Activated CD4-positive, alpha-beta T cell treated with anti-CD3 and anti-CD28 coated beads, Interleukin-2, amount 10 ng/mL, durations not matched to agents 7 days and 5 days (primary cell): ENCODE measurements around the gene GAST. TPM values are rescaled to one million over a fixed set of nuclear protein-coding genes. Genes with fewer than 3 reads are reported as not detected.
A peak's percentile ranks its signal among the peaks of the same experiment; 100 is the strongest.
"Not testable (repeated sequence)": the region's sequence is repeated elsewhere in the genome, so short reads cannot be mapped to it uniquely, and the experiment has no call there.

ENCODE experiments used
- CTCF ChIA-PET: fragments of 350-600 bp; sonication (Branson Sonifier 250); formaldehyde crosslinking; loops from one replicate; lab custom pipeline; 2021; ENCODE audit warnings: antibody characterized with exemption; lab: Charles Lee
- POLR2A ChIA-PET: fragments of 350-600 bp; sonication (Branson Sonifier 250); formaldehyde crosslinking; loops from one replicate; lab custom pipeline; 2021; ENCODE audit warnings: antibody characterized with exemption; lab: Charles Lee
- DNase-seq: peaks from one replicate; pipeline ENCODE4 v3.0.0-alpha.2; 2020
- H3K27ac Mint-ChIP-seq: one replicate; pipeline ENCODE4 v1.8.0; 2021; ENCODE audit warnings: mild to moderate bottlenecking, moderate library complexity, mixed read lengths
- H3K27me3 Mint-ChIP-seq: one replicate; pipeline ENCODE4 v1.8.0; 2021; ENCODE audit warnings: mixed read lengths
- H3K36me3 Mint-ChIP-seq: one replicate; pipeline ENCODE4 v1.8.0; 2021; ENCODE audit warnings: low read depth, mixed read lengths
- H3K4me1 Mint-ChIP-seq: one replicate; pipeline ENCODE4 v1.8.0; 2021; ENCODE audit warnings: mixed read lengths
- H3K4me3 Mint-ChIP-seq: one replicate; pipeline ENCODE4 v1.8.0; 2021; ENCODE audit warnings: mild to moderate bottlenecking, moderate library complexity, mixed read lengths
- H3K9me3 Mint-ChIP-seq: one replicate; pipeline ENCODE4 v1.8.0; 2021; ENCODE audit warnings: mixed read lengths
- total RNA-seq, 2 experiments: library from RNA; stranded (reverse); gene quantifications; one replicate each; pipeline ENCODE4 v1.2.3, GENCODE V29; 2021

Gene GAST
- total RNA-seq, 2 experiments from 2014 or later: not detected

GRCh38 chr17:41676058-41676419 is 36.1 kb upstream of the GAST start:
- peaks cover 59% of the 10 kb centered on the region for H3K4me1 Mint-ChIP-seq
- DNase-seq: no peak
- H3K4me3 Mint-ChIP-seq: no peak overlapping the region
- peaks cover 7% of the 10 kb centered on the region for H3K36me3 Mint-ChIP-seq
- peaks cover 5% of the 10 kb centered on the region for H3K9me3 Mint-ChIP-seq
- H3K27ac Mint-ChIP-seq: no peak overlapping the region
- CTCF ChIA-PET: interaction anchor here (10.7 kb wide), 1 partner anchor 11 kb away, joined by 137 read pairs; no protein-coding TSS in a partner anchor
- POLR2A ChIA-PET: no interaction called here
- no peaks in the 10 kb centered on the region for H3K27me3 Mint-ChIP-seq

- no peaks in the 10 kb centered on the region for H3K27me3 Mint-ChIP-seq
- peaks cover 5% of the 10 kb centered on the region for H3K9me3 Mint-ChIP-seq
- ChIA-PET POLR2A (interaction anchor here (0.6 to 3.4 kb wide), 3 partner anchors 12 to 161 kb away, joined by 3 to 86 read pairs (median 4); partner anchors contain the start of gene EIF1), CTCF (interaction anchor here (0.7 to 10.7 kb wide), 6 partner anchors 11 to 130 kb away, joined by 3 to 137 read pairs (median 8); partner anchors contain the start of gene EIF1)
- peak overlapping the region; percentile 77 for H3K4me3 Mint-ChIP-seq
- peaks cover 58% of the 10 kb centered on the region for H3K4me1 Mint-ChIP-seq
- peak overlapping the region; percentile 96 for H3K27ac Mint-ChIP-seq
- peaks cover 7% of the 10 kb centered on the region for H3K36me3 Mint-ChIP-seq
- DNase-seq: no peak
Measured at GRCh38 chr17:41678411-41678906, 33.7 kb upstream of the GAST start.

GRCh38 chr17:41678907-41679739 is 33.0 kb upstream of the GAST start:
- Mint-ChIP-seq H3K36me3 (peaks cover 7% of the 10 kb centered on the region), H3K9me3 (peaks cover 5% of the 10 kb centered on the region), H3K27me3 (no peaks in the 10 kb centered on the region), H3K27ac (peak overlapping the region; percentile 96), H3K4me1 (peaks cover 58% of the 10 kb centered on the region), H3K4me3 (peak overlapping the region; percentile 77)
- DNase-seq: peak; percentile 88
- ChIA-PET CTCF (interaction anchor here (0.7 to 10.7 kb wide), 6 partner anchors 11 to 130 kb away, joined by 3 to 137 read pairs (median 8); partner anchors contain the start of gene EIF1), POLR2A (interaction anchor here (0.6 to 3.4 kb wide), 3 partner anchors 11 to 161 kb away, joined by 3 to 86 read pairs (median 4); partner anchors contain the start of gene EIF1)

GRCh38 chr17:41679740-41680425 is 32.2 kb upstream of the GAST start:
- H3K4me1 Mint-ChIP-seq: peaks cover 56% of the 10 kb centered on the region
- H3K9me3 Mint-ChIP-seq: peaks cover 5% of the 10 kb centered on the region
- no peaks in the 10 kb centered on the region for H3K27me3 Mint-ChIP-seq
- ChIA-PET POLR2A (interaction anchor here (0.5 to 3.4 kb wide), 2 partner anchors 10 to 241 kb away, joined by 4 to 86 read pairs; partner anchors contain the start of gene EIF1), CTCF (interaction anchor here (0.6 to 10.7 kb wide), 5 partner anchors 10 to 684 kb away, joined by 4 to 137 read pairs (median 6); partner anchors contain the start of gene EIF1)
- H3K27ac Mint-ChIP-seq: peak overlapping the region; percentile 96
- H3K36me3 Mint-ChIP-seq: peaks cover 7% of the 10 kb centered on the region
- DNase-seq: no peak
- H3K4me3 Mint-ChIP-seq: peak overlapping the region; percentile 77

GRCh38 chr17:41680426-41681040 is 31.6 kb upstream of the GAST start:
- H3K36me3 Mint-ChIP-seq: peaks cover 7% of the 10 kb centered on the region
- no peak for DNase-seq
- H3K27me3 Mint-ChIP-seq: no peaks in the 10 kb centered on the region
- POLR2A ChIA-PET: interaction anchor here (3.4 kb wide), 1 partner anchor 10 kb away, joined by 86 read pairs; the partner anchor contains the start of gene EIF1
- peaks cover 5% of the 10 kb centered on the region for H3K9me3 Mint-ChIP-seq
- H3K4me1 Mint-ChIP-seq: peaks cover 54% of the 10 kb centered on the region
- H3K4me3 Mint-ChIP-seq: no peak overlapping the region
- CTCF ChIA-PET: interaction anchor here (0.6 to 10.7 kb wide), 4 partner anchors 9 to 685 kb away, joined by 4 to 137 read pairs (median 30); partner anchors contain the start of gene EIF1
- peak overlapping the region; percentile 76 for H3K27ac Mint-ChIP-seq

DNA sequence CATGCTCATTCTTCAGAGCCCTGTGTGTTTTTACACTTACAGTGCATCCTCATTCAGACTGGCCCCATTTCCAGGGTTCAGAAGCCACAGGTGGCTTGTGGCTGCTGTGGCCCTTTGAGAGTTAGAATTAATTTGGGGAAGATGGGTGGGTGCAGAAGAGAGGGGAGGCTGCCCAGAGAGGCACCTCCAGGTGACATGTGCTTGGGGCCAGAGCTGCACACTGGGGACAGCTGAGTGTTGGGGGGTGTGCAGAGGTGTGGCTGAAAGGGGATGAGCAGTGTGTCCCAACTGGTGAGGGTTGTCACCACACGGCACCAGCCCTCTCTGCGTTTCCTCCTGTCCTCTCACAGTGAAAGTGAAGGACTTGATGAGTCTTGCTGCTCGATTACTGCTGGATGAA is 30.4 kb upstream of the GAST start:
- H3K9me3 Mint-ChIP-seq: peaks cover 5% of the 10 kb centered on the region
- CTCF ChIA-PET: interaction anchor here (10.7 kb wide), 1 partner anchor 16 kb away, joined by 137 read pairs; no protein-coding TSS in a partner anchor
- POLR2A ChIA-PET: no interaction called here
- peaks cover 7% of the 10 kb centered on the region for H3K36me3 Mint-ChIP-seq
- DNase-seq: no peak
- no peaks in the 10 kb centered on the region for H3K27me3 Mint-ChIP-seq
- H3K27ac Mint-ChIP-seq: peak overlapping the region; percentile 63
- H3K4me3 Mint-ChIP-seq: no peak overlapping the region
- H3K4me1 Mint-ChIP-seq: peaks cover 46% of the 10 kb centered on the region

DNA sequence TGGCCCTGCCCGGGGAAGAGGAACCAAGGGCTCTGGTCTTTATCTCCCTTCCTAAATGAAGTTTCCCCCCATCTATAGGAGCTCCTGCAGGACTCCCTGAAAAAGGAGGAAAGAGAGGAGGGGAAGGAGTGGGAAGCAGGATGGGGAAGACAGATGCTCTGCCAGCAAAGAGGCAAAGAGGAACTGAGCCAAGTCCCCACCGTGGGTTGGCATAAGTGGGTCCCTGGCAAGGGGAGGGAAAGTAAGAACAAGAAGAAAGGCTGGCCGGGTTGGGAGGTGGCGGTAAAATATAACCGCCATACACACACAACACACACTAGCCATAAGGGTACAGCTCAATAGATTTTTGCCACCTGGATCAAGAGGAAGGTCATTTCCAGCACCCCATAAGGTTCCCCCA is 29.5 kb upstream of the GAST start:
- DNase-seq: no peak
- H3K4me3 Mint-ChIP-seq: no peak overlapping the region
- H3K9me3 Mint-ChIP-seq: peaks cover 5% of the 10 kb centered on the region
- ChIA-PET POLR2A (no interaction called here), CTCF (interaction anchor here (10.7 kb wide), 1 partner anchor 17 kb away, joined by 137 read pairs; no protein-coding TSS in a partner anchor)
- peaks cover 7% of the 10 kb centered on the region for H3K36me3 Mint-ChIP-seq
- peaks cover 42% of the 10 kb centered on the region for H3K4me1 Mint-ChIP-seq
- H3K27ac Mint-ChIP-seq: no peak overlapping the region
- H3K27me3 Mint-ChIP-seq: no peaks in the 10 kb centered on the region

GRCh38 chr17:41683441-41684007 is 28.6 kb upstream of the GAST start:
- DNase-seq: no peak
- Mint-ChIP-seq H3K27ac (no peak overlapping the region), H3K4me3 (no peak overlapping the region), H3K4me1 (peaks cover 40% of the 10 kb centered on the region), H3K9me3 (peaks cover under 1% of the 10 kb centered on the region), H3K36me3 (peaks cover 2% of the 10 kb centered on the region), H3K27me3 (no peaks in the 10 kb centered on the region)
- CTCF ChIA-PET: interaction anchor here (10.7 kb wide), 1 partner anchor 18 kb away, joined by 137 read pairs; no protein-coding TSS in a partner anchor
- POLR2A ChIA-PET: no interaction called here

DNA sequence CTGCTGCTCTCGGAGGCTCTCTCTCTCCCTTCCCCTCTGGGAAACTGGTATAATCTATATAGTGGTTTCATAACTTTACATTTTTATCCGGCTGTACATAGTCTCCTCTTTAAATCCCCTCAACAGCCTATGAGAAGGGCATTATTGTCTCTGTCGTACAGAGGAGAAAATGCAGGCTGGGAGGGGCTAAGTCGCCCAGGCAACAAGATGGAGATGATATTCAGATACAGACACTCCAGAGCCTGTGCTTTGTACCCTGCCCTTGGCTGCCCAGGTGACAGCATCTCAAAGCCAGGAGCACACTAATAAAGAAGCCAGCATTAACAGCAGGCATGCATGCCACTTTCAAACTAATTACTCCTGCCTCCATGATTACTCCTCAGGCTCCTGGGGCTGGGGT is 28.1 kb upstream of the GAST start:
- DNase-seq: no peak
- Mint-ChIP-seq H3K4me1 (peaks cover 35% of the 10 kb centered on the region), H3K4me3 (no peak overlapping the region), H3K27ac (no peak overlapping the region), H3K36me3 (peaks cover 3% of the 10 kb centered on the region), H3K27me3 (no peaks in the 10 kb centered on the region), H3K9me3 (no peaks in the 10 kb centered on the region)
- POLR2A ChIA-PET: no interaction called here
- CTCF ChIA-PET: interaction anchor here (1.4 to 10.7 kb wide), 2 partner anchors 19 to 35 kb away, joined by 6 to 137 read pairs; no protein-coding TSS in a partner anchor

DNA sequence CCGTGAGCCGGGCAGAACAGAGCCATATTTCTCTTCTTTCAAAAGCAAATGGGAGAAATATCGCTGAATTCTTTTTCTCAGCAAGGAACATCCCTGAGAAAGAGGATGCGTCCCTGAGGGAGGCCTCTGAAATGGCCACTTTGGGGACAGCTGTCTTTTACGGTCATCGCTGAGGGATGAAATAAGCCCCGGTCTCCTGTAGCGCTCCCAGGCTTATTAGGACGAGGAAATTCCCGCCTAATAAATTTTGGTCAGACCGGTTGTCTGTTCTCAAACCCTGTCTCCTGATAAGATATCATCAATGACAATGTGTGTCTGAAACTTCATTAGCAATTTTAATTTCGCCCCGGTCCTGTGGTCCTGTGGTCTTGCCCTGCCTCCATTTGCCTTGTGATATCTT is 26.4 kb upstream of the GAST start:
- POLR2A ChIA-PET, H3K4me3 Mint-ChIP-seq, H3K9me3 Mint-ChIP-seq, H3K27ac Mint-ChIP-seq, H3K27me3 Mint-ChIP-seq, DNase-seq: not testable (repeated sequence)
- CTCF ChIA-PET: interaction anchor here (10.7 kb wide), 1 partner anchor 20 kb away, joined by 137 read pairs; no protein-coding TSS in a partner anchor
- peaks cover 20% of the 10 kb centered on the region for H3K36me3 Mint-ChIP-seq
- H3K4me1 Mint-ChIP-seq: peaks cover 29% of the 10 kb centered on the region

DNA sequence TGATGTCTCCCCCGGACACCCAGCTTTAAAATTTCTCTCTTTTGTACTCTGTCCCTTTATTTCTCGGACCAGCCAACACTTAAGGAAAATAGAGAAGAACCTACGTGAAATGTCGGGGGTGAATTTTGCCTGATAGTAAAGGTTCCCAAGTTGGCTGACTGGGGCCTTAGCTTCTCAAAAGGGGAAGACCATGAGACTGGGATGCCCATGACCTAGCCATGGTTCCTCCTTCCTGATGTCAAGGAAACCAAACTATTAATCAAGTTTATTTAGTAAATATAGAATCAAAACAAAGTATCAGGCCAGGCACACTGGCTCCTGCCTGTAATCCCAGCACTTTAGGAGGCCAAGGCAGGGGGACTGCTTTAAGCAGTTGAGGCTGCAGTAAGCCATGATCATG is 25.9 kb upstream of the GAST start:
- Mint-ChIP-seq H3K27me3 (no peaks in the 10 kb centered on the region), H3K27ac (no peak overlapping the region), H3K4me3 (no peak overlapping the region), H3K4me1 (peaks cover 35% of the 10 kb centered on the region), H3K36me3 (peaks cover 25% of the 10 kb centered on the region), H3K9me3 (no peaks in the 10 kb centered on the region)
- POLR2A ChIA-PET: no interaction called here
- CTCF ChIA-PET: interaction anchor here (10.7 kb wide), 1 partner anchor 21 kb away, joined by 137 read pairs; no protein-coding TSS in a partner anchor
- no peak for DNase-seq
